ENCODE measurements around the gene FMNL2.

The FMNL2 gene

DNA sequence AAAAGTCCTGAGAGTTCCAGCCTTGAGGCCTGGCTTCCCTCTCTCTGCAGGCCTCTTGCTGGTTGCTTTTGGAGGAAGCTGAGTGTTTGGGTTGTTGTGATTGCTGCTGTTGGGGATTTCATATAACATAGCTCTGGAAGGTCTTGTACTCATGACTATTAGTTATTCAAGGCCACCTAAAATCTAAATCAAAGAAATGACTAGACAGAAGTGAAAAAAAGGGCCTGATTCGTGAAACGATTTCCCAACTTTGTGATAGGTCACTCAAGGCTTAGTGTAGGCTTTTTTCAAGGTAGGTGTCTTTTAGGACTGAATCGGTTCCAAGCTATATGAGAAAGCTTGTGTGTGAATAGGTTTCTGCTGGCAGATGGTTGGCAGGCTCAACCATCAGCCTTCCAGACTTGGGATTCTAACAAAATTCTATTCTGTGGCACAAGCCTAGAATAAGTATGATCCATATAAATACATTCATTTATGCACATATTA, 164.4 kb downstream of the FMNL2 start (continued):
- TF ChIP-seq, protein P1, sequence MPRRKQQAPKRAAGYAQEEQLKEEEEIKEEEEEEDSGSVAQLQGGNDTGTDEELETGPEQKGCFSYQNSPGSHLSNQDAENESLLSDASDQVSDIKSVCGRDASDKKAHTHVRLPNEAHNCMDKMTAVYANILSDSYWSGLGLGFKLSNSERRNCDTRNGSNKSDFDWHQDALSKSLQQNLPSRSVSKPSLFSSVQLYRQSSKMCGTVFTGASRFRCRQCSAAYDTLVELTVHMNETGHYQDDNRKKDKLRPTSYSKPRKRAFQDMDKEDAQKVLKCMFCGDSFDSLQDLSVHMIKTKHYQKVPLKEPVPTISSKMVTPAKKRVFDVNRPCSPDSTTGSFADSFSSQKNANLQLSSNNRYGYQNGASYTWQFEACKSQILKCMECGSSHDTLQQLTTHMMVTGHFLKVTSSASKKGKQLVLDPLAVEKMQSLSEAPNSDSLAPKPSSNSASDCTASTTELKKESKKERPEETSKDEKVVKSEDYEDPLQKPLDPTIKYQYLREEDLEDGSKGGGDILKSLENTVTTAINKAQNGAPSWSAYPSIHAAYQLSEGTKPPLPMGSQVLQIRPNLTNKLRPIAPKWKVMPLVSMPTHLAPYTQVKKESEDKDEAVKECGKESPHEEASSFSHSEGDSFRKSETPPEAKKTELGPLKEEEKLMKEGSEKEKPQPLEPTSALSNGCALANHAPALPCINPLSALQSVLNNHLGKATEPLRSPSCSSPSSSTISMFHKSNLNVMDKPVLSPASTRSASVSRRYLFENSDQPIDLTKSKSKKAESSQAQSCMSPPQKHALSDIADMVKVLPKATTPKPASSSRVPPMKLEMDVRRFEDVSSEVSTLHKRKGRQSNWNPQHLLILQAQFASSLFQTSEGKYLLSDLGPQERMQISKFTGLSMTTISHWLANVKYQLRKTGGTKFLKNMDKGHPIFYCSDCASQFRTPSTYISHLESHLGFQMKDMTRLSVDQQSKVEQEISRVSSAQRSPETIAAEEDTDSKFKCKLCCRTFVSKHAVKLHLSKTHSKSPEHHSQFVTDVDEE (CRISPR knock-in tag; IDR thresholded peaks at IDR 0.05) = no peak
- TF ChIP-seq, protein P2, sequence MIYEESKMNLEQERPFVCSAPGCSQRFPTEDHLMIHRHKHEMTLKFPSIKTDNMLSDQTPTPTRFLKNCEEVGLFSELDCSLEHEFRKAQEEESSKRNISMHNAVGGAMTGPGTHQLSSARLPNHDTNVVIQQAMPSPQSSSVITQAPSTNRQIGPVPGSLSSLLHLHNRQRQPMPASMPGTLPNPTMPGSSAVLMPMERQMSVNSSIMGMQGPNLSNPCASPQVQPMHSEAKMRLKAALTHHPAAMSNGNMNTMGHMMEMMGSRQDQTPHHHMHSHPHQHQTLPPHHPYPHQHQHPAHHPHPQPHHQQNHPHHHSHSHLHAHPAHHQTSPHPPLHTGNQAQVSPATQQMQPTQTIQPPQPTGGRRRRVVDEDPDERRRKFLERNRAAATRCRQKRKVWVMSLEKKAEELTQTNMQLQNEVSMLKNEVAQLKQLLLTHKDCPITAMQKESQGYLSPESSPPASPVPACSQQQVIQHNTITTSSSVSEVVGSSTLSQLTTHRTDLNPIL (CRISPR knock-in tag; IDR thresholded peaks at IDR 0.05; ENCODE audit: low read depth) = no peak
- no peak for TF ChIP-seq ARNTL (CRISPR knock-in tag; IDR thresholded peaks at IDR 0.05; ENCODE audit: borderline replicate concordance, low read depth)
- no peak for TF ChIP-seq PPARA (CRISPR knock-in tag; IDR thresholded peaks at IDR 0.05; ENCODE audit: borderline replicate concordance)
- no peak for TF ChIP-seq ZNF70 (CRISPR knock-in tag; IDR thresholded peaks at IDR 0.05)
- no peak for TF ChIP-seq ZFP30 (CRISPR knock-in tag; IDR thresholded peaks at IDR 0.05)
- TF ChIP-seq OSR1 (CRISPR knock-in tag; IDR thresholded peaks at IDR 0.05) = no peak

DNA sequence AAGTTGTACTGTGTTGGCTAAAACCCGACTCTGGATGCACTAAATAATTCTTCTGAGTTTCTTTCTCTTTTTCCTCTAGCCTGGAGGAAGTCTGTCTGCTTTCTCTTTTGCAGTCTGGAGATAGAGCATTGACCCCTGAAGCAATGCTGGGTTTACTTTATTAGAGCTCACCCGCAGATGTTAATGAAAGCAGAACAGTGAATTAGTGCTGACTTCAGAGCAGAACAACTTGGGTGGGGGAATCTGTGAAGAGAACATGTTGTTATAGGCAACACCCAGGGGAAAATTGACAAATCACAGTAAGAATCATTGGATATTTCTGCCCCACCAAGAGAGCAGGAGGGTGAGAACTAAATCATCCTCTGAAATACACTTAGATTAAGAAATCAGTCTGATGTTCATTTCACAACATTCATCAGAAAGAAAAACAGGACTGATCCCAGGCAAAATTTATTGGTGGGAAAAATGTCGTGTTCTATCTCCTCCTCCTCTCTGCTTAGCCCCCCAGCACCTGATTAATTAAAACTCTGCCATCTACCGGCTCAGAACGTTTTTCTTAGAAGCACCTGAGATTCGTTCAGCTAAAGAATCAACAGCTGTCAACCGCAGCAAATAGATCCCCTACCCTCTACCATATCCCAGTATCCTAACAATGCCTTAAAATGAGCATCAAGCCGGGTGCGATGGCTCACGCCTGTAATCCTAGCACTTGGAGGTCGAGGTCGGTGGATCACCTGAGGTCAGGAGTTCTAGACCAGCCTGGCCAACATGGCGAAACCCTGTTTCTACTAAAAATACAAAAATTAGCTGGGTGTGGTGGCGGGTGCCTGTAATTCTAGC, 165.1 kb downstream of the FMNL2 start:
- no peak for TF ChIP-seq SNAI2 (CRISPR knock-in tag; IDR thresholded peaks at IDR 0.05)
- no peak for TF ChIP-seq BACH2 (CRISPR knock-in tag; IDR thresholded peaks at IDR 0.05; ENCODE audit: borderline replicate concordance)
- no peak for TF ChIP-seq ESRRG (CRISPR knock-in tag; IDR thresholded peaks at IDR 0.05)
- TF ChIP-seq CSRNP3 (CRISPR knock-in tag; IDR thresholded peaks at IDR 0.05) = no peak
- no peak for TF ChIP-seq ZNF70 (CRISPR knock-in tag; IDR thresholded peaks at IDR 0.05)
- TF ChIP-seq ZNF8 (CRISPR knock-in tag; IDR thresholded peaks at IDR 0.05) = no peak
- no peak; the same call in 2 of the 3 replicates for ATAC-seq

- no peak for ATAC-seq
- TF ChIP-seq ESRRG (CRISPR knock-in tag; IDR thresholded peaks at IDR 0.05) (no peak), POU6F1 (CRISPR knock-in tag; IDR thresholded peaks at IDR 0.05; ENCODE audit: borderline replicate concordance, low read depth) (no peak), OSR1 (CRISPR knock-in tag; IDR thresholded peaks at IDR 0.05) (no peak), RARB (CRISPR knock-in tag; IDR thresholded peaks at IDR 0.05) (no peak), PPARA (CRISPR knock-in tag; IDR thresholded peaks at IDR 0.05; ENCODE audit: borderline replicate concordance) (no peak), ZC3H10 (CRISPR knock-in tag; IDR thresholded peaks at IDR 0.05) (no peak), SNAI2 (CRISPR knock-in tag; IDR thresholded peaks at IDR 0.05) (no peak), TCF4 (CRISPR knock-in tag; IDR thresholded peaks at IDR 0.05; ENCODE audit: borderline replicate concordance) (no peak)
- TF ChIP-seq, protein P3, sequence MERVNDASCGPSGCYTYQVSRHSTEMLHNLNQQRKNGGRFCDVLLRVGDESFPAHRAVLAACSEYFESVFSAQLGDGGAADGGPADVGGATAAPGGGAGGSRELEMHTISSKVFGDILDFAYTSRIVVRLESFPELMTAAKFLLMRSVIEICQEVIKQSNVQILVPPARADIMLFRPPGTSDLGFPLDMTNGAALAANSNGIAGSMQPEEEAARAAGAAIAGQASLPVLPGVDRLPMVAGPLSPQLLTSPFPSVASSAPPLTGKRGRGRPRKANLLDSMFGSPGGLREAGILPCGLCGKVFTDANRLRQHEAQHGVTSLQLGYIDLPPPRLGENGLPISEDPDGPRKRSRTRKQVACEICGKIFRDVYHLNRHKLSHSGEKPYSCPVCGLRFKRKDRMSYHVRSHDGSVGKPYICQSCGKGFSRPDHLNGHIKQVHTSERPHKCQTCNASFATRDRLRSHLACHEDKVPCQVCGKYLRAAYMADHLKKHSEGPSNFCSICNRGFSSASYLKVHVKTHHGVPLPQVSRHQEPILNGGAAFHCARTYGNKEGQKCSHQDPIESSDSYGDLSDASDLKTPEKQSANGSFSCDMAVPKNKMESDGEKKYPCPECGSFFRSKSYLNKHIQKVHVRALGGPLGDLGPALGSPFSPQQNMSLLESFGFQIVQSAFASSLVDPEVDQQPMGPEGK (CRISPR knock-in tag; IDR thresholded peaks at IDR 0.05; ENCODE audit: borderline replicate concordance) = no peak
- TF ChIP-seq, protein P1 (CRISPR knock-in tag; IDR thresholded peaks at IDR 0.05) = no peak
These were observed 165.8 kb downstream of the FMNL2 start for GRCh38 chr2:152500772-152501171.
